Measurements from ENCODE around the gene CDH9. TPM values are rescaled to one million over a fixed set of nuclear protein-coding genes. Genes with fewer than 3 reads are reported as not detected.

CDH9 gene
- total and polyA plus RNA-seq, 2 donors (not counting 1 experiment from before 2014, with no cell fraction given): not detected

DNA sequence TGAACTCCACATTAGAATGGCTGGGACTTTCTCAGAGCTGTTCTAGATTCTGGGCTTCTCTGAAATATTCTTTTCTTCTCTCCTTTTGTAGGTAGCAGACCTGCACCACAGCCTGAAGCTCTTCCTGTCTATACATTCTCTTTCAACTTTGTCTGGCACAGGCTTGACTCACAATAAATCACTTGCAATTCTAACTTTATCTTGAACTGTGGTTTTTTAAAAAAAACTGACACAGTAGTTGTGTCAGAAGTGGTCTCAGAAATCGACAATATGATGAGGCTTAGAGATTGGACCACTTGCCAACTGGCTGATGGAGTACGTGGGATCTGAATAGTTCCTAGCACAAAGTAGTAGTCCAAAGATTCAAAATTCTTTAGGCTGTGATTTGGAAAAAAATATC lies 24.1 kb upstream of the CDH9 start:
- Histone ChIP-seq H3K4me3 (ENCODE audit: control extremely low read depth in 1 of 5, extremely low read depth in 1 of 5, insufficient read depth in 1 of 5, low read depth in 2 of 5, low read length in 4 of 5) (no peak overlapping the region), H3K27me3 (replicated peaks in 1 of 4; ENCODE audit: control extremely low read depth in 1 of 4, control insufficient read depth in 3 of 4, insufficient read depth in 4 of 4, low read length in 3 of 4) (no peaks in the 10 kb centered on the region), H3K79me2 (ENCODE audit: control insufficient read depth, insufficient read depth, low read length) (no peaks in the 10 kb centered on the region), H3K4me2 (replicated peaks; ENCODE audit: low read depth, low read length, poor library complexity, severe bottlenecking) (no peak overlapping the region), H2AFZ (ENCODE audit: insufficient read depth, low read depth, low read length, poor library complexity, severe bottlenecking) (no peak overlapping the region), H3K4me1 (ENCODE audit: control insufficient read depth in 2 of 2, insufficient read depth in 2 of 2, low read length in 2 of 2) (no peaks in the 10 kb centered on the region), H3K27ac (ENCODE audit: low read length in 2 of 2) (no peak overlapping the region), H4K20me1 (ENCODE audit: control insufficient read depth, insufficient read depth, low read length, poor library complexity, severe bottlenecking) (no peaks in the 10 kb centered on the region), H3K9ac (ENCODE audit: low read length) (no peak overlapping the region), H3K36me3 (replicated peaks in 1 of 2; ENCODE audit: control extremely low read depth in 1 of 2, control insufficient read depth in 1 of 2, extremely low read depth in 1 of 2, insufficient read depth in 2 of 2, low read length in 1 of 2) (no peaks in the 10 kb centered on the region), H3K9me3 (ENCODE audit: control extremely low read depth in 1 of 3, control insufficient read depth in 2 of 3, insufficient read depth in 1 of 3, low read length in 2 of 3) (peaks cover 0 to 2% (median 2%) of the 10 kb centered on the region in 3 donors)
- DNase-seq (no peak), ATAC-seq (ENCODE audit: low read depth) (no peak)
- ChIA-PET POLR2A (no interaction called here), CTCF (no interaction called here)
- TF ChIP-seq EZH2 (IDR thresholded peaks at IDR 0.05; ENCODE audit: borderline replicate concordance, insufficient read depth, low read depth, low read length, poor library complexity, severe bottlenecking): no peak
- TF ChIP-seq, protein P1, sequence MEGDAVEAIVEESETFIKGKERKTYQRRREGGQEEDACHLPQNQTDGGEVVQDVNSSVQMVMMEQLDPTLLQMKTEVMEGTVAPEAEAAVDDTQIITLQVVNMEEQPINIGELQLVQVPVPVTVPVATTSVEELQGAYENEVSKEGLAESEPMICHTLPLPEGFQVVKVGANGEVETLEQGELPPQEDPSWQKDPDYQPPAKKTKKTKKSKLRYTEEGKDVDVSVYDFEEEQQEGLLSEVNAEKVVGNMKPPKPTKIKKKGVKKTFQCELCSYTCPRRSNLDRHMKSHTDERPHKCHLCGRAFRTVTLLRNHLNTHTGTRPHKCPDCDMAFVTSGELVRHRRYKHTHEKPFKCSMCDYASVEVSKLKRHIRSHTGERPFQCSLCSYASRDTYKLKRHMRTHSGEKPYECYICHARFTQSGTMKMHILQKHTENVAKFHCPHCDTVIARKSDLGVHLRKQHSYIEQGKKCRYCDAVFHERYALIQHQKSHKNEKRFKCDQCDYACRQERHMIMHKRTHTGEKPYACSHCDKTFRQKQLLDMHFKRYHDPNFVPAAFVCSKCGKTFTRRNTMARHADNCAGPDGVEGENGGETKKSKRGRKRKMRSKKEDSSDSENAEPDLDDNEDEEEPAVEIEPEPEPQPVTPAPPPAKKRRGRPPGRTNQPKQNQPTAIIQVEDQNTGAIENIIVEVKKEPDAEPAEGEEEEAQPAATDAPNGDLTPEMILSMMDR (IDR thresholded peaks at IDR 0.05): no peak
- WGBS (ENCODE audit: insufficient coverage): 0% methylated on average over 1 of the region's 2 CpGs
- peaks cover 5% of the 10 kb centered on the region for H3K9me3 Mint-ChIP-seq (ENCODE audit: insufficient read depth)
- no peak overlapping the region for H3K4me3 Mint-ChIP-seq
- H3K4me1 Mint-ChIP-seq: no peaks in the 10 kb centered on the region
- H3K27me3 Mint-ChIP-seq: no peaks in the 10 kb centered on the region
- H3K27ac Mint-ChIP-seq: no peak overlapping the region
- intact Hi-C loops (cut with micrococcal nuclease): no loop called here

DNA sequence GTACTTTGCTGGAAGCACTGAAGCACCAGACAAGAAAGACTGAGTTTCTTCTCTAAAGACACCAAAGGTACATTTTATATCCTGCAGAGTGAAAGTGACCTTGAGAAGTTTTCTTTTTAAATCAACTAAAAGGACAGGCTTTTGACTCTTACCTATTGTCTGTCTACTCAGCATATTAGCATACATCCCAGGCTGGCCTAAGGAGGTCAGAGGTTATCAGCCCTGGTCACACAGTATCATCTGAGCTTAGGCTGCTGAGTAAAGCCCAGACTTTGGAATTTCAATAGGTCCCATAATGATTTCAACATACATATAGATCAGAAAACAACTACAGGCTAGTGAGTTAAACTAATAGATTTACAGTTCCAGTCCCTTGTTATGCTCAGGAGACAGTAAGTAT lies 10.1 kb upstream of the CDH9 start:
- intact Hi-C loops (cut with micrococcal nuclease): no loop called here
- H3K27me3 ChIP-seq (replicated peaks in 1 of 4; ENCODE audit: control extremely low read depth in 1 of 4, control insufficient read depth in 3 of 4, insufficient read depth in 4 of 4, low read length in 3 of 4): no peaks in the 10 kb centered on the region
- TF ChIP-seq, protein P1 (IDR thresholded peaks at IDR 0.05): no peak
- no peak for TF ChIP-seq EZH2 (IDR thresholded peaks at IDR 0.05; ENCODE audit: borderline replicate concordance, insufficient read depth, low read depth, low read length, poor library complexity, severe bottlenecking)
- no peak overlapping the region for H3K27ac ChIP-seq (ENCODE audit: low read length in 2 of 2)
- no peaks in the 10 kb centered on the region for H4K20me1 ChIP-seq (ENCODE audit: control insufficient read depth, insufficient read depth, low read length, poor library complexity, severe bottlenecking)
- H3K4me1 ChIP-seq (ENCODE audit: control insufficient read depth in 2 of 2, insufficient read depth in 2 of 2, low read length in 2 of 2): no peaks in the 10 kb centered on the region
- H3K27ac Mint-ChIP-seq: no peak overlapping the region
- no peak overlapping the region for H3K9ac ChIP-seq (ENCODE audit: low read length)
- no peak for ATAC-seq (ENCODE audit: low read depth)
- H3K27me3 Mint-ChIP-seq: no peaks in the 10 kb centered on the region
- H2AFZ ChIP-seq (ENCODE audit: insufficient read depth, low read depth, low read length, poor library complexity, severe bottlenecking): no peak overlapping the region
- ChIA-PET CTCF (no interaction called here), POLR2A (no interaction called here)
- no peak for DNase-seq
- H3K4me3 Mint-ChIP-seq: no peak overlapping the region
- H3K4me3 ChIP-seq (ENCODE audit: control extremely low read depth in 1 of 5, extremely low read depth in 1 of 5, insufficient read depth in 1 of 5, low read depth in 2 of 5, low read length in 4 of 5): no peak overlapping the region
- peaks cover 0 to 4% (median 0%) of the 10 kb centered on the region in 3 donors for H3K9me3 ChIP-seq (ENCODE audit: control extremely low read depth in 1 of 3, control insufficient read depth in 2 of 3, insufficient read depth in 1 of 3, low read length in 2 of 3)
- H3K36me3 ChIP-seq (replicated peaks in 1 of 2; ENCODE audit: control extremely low read depth in 1 of 2, control insufficient read depth in 1 of 2, extremely low read depth in 1 of 2, insufficient read depth in 2 of 2, low read length in 1 of 2): no peaks in the 10 kb centered on the region
- no peaks in the 10 kb centered on the region for H3K4me1 Mint-ChIP-seq
- no peak overlapping the region for H3K4me2 ChIP-seq (replicated peaks; ENCODE audit: low read depth, low read length, poor library complexity, severe bottlenecking)
- peaks cover 3% of the 10 kb centered on the region for H3K9me3 Mint-ChIP-seq (ENCODE audit: insufficient read depth)
- no peaks in the 10 kb centered on the region for H3K79me2 ChIP-seq (ENCODE audit: control insufficient read depth, insufficient read depth, low read length)
